HG02973 (cell line): ENCODE data around the gene RTCB.
"Not testable (repeated sequence)": the region's sequence is repeated elsewhere in the genome, so short reads cannot be mapped to it uniquely, and the experiment has no call there.

ENCODE experiments used
- ATAC-seq: cut with Tn5 transposase; IDR thresholded peaks from one replicate; pipeline ENCODE4 v1.9.1; 2021; ENCODE audit warnings: moderate library complexity; ENCODE audit not compliant: unreplicated experiment

Gene RTCB

DNA sequence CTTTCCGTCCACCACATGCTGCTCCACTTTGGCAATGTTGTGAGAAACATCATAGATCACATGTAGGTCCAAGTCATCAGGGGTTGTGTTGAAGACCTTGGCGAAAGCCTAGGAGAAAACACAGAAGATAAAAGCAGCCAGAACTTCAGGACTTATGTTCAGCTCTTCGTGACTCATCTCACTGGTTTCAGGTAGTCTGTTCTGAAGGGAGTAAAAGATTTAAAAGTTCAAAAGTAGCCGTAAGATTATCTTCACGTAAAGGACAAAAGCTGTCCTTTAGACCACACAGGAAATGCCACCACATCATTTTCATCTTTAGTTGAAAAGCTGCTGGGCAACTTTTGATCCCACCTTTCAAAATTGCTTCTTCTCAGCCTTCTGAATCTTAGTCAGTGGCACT lies 16.9 kb downstream of the RTCB start:
- no peak for ATAC-seq

DNA sequence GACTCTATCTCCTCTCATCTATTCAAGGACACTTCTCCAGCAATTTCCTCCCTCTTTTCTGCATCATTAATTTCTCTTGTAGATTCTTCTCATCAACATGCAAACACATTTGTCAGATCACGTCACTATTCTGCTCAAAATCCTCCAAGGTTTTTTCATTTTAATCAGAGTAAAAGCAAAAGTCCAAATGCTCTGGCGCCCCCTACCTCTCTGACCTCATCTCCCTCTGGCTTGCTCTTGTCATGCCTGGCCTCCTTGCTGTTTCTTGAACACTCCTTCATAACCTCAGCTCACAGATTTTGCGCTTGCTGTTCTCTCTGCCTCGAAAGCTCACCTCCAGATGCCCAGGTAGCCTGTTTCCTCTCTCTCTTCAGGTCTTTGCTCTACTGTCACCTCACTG lies 22.4 kb downstream of the RTCB start:
- ATAC-seq: no peak

DNA sequence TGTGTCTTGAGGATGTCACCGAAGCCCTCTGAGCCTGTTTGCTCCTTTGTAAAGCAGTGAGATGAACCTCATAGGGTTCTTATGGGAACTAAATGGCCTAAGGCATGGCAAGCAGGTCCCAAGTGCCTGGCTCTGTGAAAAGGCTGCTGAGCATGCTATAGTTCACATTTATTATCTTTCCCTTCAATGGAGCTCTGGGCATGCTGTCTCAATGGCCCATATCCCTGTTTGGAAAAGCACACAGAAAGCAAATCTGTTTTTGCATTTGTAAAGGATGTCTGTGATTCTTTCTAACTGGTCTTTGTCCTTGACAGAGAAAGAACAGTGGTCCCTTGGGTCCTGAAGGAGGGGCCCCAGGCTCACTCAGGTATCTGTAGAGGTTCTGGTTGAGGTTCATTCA lies 26.4 kb downstream of the RTCB start:
- ATAC-seq: no peak

DNA sequence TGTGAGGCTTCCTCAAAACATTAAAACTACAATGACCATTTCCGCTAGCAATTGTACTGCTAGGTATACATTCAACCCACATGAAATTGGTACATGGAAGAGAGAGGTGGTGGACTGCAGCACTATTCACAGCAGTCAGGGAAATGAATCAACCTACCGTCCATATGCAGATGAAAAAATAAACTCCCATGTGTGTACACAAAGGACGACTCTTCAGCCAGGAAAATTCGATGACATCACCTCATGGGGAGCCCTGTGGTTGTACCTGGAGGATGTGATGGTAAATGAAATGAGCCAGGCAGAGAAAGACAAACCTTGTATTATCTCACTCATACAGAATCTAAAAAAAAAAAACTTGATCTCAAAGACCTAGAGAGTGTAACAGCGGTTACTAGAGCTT lies 31.1 kb downstream of the RTCB start:
- ATAC-seq: no peak

DNA sequence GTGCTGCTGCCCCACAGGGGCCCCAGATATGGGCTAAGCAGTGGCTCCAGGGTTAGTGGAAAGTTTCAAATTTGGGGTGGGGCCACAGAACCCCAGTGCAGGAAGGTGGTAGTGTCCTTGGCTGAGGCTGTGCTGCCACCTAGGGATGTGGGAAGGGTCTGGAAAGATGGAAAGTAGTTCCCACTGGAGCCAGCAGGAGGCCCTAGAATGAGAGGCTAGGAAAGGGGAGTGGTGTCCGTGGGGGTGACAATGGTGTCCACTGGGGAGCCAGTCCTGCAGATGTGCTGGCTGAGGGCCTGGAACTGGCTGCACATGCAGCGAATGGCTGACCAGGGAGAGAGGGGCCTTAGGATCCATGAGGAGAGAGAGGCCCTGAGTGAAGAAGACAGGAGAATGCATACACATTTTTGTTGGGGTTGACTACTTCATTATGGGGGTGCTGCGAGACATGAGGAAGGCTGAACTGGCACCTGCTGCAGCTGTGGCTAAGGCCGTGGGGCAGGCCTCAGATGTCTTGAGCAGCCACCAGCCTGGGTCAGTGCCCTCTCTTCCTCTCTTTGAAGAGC lies 33.3 kb downstream of the RTCB start:
- no peak for ATAC-seq

DNA sequence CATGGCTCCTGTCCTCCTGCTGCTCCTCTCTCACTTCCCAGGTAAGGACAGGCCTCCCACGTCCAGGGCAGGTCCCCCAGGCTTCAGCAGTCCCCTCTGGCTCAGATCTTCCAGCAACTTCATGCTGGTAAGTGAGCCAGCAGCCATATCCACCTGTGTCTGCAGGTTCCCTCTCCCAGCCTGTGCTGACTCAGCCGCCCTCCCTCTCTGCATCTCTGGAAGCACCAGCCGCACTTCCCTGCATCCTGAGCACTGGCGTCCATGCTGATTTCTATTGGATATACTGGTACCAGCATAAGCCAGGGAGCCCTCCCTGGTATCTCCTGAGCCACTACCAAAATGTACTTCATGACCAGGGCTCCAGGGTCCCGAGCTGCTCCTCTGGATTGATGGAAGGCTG lies 35.4 kb downstream of the RTCB start:
- ATAC-seq: no peak

DNA sequence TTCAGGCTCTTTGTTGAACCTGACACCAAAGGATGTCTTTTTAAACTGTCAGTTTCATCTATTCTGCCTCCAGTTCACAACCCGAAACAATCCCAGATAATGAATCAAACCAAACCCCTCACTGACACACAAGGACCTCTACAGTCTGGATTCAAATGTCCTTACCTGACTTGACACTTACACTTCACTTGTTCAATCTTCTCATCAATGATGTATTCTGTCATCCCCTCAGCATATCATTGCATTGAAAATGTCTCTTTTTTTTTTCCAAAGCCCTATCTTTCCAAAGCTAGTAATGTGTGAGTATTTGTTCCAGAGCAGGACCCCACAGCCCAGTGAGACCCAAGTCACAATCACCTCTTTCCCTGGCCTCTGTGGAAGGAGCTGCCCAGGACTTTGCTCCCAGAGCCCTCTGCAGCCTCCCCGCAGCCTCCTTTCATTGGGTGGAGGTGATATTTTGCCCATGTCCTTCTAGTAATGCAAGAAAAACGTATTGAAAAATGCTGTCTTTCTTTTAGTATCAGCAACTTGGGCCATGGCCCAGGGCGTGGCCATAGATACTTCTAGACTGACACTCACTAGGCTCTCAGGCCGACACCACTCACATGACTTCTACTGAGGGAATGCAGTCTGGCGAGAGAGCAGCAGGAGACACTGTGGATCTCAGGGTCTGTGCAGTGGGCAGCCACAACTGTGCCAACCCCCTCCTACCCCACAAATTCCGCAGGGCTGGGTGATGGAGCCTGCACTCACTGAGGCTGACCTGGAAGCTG lies 36.2 kb downstream of the RTCB start:
- ATAC-seq: no peak

DNA sequence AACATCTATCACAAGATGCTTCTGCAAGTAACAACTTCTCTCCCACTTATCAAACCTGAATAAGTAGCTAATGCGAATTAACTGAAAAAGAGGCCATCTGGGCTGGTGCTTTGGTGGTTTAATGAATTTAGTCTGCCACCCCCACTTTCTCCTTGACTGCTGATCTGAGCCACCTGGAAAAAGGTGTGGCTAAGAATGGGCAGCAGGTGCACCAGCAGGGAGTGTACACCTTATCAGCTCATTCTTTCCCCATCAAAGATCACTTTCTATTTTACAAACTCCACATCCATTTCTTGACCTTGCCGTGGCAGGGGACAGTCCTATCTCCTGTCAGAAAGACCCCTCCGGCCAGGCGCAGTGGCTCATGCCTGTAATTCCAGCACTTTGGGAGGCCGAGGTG lies 47.8 kb downstream of the RTCB start:
- no peak for ATAC-seq

DNA sequence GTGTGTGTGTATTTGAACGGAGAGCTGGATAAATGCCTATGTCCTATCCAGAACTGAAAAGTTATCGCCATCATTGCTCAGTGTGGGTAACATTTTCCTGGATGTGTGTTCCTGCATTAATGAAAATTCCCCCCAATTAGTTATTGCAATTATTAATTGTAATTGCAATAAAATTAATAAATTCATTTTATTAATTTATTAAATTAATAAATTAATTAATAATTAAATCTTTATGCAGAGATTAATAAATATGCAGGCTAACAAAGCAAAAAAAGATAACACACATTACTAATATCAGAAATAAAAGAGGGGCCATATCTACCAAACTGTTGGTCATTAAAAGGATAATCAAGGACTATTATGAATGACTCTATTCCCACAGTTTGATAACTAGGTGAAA lies 50.8 kb downstream of the RTCB start:
- no peak for ATAC-seq

DNA sequence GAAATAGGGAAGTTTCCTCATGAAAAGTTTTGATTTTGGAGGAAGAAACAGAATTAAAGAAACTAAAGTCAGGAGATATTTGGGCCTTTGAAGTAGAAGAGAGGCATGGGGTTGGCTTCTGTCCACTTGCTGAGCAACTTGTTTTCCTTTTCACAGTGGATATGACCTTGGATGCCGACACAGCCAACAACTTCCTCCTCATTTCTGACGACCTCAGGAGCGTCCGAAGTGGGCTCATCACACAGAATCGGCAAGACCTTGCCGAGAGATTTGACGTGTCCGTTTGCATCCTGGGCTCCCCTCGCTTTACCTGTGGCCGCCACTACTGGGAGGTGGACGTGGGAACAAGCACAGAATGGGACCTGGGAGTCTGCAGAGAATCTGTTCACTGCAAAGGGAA lies 52.0 kb downstream of the RTCB start:
- not testable (repeated sequence) for ATAC-seq

DNA sequence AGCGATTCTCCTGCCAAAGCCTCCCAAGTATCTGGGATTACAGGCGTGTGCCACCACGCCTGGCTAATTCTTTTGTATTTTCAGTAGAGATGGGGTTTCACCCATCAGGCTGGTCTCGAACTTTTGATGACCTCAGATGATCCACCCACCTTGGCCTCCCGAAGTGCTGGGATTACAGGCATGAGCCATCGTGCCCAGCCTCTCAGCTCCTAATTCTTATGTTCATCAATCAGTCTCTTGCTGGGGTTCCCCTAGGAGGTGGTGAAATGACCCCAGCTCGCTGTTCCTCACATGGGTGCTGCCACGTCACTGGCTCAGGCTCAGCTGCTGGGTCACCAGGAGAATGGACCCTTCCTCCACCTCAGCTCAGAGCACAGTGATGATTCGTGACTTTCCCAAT lies 54.5 kb downstream of the RTCB start, which contains the start of gene RFPL3:
RFPL3 (plus strand) TSS at position 301 of the 400 bp plus-strand sequence. CDS start 205 bp downstream, outside the sequence.
- ATAC-seq: not testable (repeated sequence)

DNA sequence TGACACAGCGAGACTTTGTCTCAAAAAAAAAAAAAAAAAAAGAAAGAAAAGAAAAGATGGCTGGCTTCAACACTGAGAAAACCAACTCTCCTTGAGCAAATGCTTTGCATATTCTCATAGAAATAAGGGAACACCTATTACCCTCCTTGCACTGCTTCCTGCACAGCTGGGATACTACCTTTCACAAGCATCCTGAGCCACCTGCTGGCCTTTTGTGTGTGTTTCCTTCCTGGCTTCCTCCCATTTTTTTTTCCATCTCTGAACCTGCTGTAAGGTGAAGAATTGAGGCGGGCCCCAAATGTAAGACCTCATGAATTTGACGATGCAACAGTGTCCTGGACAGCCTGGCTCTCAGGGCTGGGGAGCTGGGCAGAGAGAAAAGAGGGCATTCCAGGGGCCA lies 56.3 kb downstream of the RTCB start:
- ATAC-seq: no peak

DNA sequence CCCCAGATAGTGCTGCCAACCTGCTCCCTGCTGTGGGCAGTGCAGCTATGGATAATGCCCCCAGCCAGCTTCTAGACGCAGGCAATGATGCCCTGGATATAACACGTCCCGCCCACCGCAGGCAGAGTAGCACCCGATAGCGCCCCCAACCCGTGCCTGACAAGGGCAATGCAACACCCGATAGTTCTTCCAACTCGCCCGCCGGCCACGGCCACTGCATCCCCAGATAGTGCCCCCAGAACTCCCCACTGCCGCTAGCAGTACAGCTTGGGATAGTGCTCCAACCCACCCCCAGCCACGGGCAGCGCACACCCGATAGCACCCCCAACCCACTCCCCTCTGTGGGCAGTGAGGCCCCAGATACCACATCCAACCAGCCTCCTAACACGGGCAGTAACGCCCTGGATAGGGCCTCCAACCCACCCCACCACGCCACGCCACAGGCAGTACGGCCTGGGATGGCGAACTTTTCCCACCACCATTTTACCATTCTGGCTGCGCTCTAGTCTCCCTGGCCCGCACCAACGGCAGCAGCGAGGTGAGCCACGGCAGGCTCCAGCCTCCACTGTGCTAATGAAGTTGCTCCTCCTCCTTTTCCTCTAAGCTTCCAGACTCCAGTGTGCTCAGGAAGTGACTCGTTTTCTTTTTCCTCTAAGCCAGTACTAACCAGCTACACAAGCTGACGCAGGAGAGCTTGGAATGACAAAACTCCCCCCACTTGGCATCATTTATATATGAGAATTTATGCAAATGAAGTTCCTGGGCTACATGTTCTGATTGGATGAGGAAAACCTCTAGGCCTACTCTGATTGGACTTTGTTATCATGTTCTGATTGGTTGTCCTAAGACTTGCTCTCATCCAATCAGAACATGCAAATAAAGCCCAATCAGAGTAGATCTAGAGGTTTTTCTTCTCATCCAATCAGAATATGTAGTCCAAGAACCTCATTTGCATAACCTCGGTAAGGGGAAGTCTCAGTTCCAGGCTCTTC lies 57.4 kb downstream of the RTCB start:
- ATAC-seq: no peak

DNA sequence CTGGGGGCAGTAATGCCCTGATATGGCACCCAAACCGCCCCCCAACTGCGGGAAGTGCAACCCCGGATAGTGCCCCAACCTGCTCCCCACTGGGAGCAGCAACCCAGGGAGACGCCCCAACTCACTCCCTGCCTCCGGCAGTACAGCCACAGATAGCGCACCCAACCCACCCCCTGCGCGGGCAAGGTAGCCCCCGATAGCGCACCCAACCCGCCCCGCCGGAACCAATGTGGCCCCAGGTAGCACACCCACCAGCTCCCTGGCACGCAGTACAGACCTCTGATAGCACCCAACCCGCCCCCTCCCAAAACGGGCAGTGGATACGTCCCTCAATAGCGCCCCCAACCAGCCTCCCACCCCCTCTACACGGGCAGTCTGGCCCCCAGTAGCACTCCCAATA lies 58.2 kb downstream of the RTCB start:
- ATAC-seq: no peak

DNA sequence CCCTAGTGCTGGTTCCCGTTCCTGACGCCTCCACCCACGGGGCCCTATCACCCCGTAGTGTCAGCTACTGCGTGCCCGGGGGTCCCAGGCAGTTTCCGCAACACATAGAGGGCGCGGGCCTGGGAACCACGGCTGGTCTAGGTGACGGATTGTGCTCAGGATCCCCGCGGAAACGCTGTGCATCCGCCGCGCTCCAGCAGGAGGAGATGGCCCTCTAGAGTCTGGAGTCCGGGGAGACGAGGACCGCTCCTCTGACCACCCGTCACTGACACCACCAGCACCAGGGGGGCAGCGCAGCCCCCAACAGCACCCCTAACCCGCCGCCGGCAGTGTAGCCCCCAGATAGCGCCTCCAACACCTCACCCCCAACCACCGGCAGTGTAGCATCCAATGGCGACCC lies 58.8 kb downstream of the RTCB start:
- ATAC-seq: no peak

DNA sequence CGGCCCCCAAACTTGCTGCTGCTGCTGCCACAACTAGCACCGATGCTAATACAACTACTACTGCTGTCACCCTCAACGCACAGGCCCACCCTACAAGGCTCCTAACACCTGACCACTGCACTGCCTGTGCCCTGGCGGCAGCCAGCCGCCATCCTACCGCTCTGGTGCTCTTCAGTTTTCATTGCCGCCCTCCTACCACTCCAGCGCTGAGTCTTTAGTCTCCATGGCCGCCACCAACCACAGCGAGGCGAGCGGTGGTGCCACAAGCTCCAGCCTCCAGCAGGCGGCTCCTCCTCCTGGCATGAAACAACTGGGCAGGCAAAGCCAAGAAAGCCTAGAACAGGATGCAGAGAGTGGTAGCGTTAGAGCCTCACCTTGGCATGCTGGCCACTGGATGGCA lies 59.4 kb downstream of the RTCB start:
- no peak for ATAC-seq

DNA sequence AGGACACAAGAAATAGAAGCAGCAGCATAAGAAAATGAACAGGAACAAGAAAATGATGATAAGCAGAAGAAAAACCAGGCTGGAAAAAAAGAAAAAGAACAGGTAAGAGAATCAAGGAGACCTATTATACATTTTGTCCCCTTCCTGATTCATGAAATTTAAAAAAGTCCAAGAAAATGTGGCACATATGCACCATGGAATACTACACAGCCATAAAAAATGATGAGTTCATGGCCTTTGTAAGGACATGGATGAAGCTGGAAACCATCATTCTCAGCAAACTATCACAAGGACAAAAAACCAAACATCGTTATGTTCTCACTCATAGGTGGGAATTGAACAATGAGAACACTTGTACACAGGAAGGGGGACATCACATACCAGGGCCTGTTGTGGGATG lies 60.2 kb downstream of the RTCB start:
- not testable (repeated sequence) for ATAC-seq

DNA sequence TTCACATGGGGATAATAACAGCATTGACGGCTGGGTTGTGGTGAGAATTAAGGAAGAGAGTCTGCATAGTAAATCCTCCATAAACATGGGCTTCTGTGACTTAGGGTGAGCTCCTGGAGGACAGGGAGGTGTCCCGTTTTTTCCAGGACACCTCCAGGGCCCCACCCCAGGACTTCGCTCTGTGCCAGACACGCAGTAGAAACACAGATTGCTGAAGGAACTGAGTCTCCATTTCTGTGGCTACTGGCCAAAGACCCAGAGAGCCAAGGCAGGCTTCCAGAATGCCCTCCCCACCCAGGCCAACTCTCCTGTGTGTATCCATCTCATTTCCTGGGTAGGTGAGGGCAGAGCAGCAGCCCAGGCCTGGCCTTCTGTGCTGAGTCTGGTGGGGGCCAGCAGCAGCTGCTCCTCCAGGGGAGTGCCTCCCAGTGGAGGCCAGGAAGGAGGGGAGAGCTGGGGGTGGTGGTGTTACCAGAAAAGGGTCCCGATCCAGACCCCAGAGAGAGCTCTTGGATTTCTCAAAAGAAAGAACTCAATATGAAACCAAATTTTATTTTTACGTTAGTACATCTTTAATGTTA lies 63.9 kb downstream of the RTCB start:
- no peak for ATAC-seq

DNA sequence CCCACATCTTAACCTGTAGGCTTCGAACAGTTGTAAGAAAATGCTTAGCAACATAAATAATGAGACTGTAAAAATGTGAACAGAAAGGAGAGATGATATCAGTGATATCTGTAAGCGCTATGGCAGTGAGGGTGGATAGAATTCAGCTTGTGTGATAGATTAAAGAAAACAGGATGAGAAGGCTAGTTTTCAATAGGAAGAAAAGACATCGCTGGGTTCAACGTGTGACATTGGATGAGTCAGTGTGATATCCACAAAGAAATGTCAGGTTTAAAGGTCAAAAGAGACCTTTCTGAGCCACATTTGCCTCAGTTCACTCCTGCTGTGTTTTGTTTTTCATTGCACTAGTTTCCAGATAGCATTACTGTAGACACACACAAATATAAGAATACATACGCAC lies 68.1 kb downstream of the RTCB start:
- no peak for ATAC-seq

DNA sequence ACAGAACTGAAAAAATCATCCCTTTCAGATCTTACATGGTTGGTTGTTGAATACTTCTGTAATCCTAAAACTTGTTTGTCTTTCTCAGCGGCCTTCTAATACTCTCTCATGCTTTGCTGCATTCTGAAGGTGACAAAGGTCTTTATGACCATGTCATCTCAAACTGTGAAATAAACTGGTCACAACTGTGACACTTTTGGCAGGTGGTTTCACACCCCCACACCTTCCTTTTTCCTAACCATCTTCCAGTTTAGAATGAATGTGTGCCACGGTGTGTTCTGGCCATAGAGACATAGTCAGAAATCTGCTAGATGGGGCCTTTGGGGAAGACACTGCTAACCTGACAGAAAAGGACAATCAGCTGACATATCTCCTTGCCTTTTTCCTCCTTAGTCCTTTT lies 69.1 kb downstream of the RTCB start:
- ATAC-seq: no peak

DNA sequence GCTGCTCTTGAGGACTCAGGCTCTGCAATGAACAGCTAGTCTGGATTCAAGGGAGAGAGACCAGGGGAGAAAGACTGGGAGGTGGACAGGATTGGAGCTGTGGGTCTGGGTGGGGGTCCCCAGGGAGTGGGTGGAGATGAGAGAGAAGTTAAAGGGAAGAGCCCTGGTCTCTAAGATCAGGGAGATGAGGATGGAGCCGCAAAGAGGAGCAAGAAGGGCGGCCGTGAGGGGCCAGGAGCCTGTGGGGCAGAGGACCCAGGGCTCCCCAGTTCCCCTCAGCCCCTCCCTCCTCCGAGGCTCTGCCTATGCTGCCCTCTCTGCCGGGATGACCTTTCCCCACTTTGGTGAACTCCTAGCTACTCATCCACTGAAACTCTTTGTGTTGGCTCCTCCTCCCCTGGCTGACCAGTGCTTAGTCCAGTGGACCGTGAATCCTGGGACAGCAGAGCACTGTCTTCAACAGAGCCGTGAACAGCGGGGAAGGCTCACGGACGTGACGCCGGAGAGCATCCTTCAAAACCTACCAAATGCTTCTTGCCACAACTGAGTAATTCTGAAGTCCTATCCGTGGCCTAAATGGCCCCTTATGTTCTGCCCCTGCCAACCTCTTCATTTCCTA lies 70.8 kb downstream of the RTCB start:
- ATAC-seq: no peak
